ENCODE measurements around the gene HSPA8.
"Not testable (repeated sequence)": the region's sequence is repeated elsewhere in the genome, so short reads cannot be mapped to it uniquely, and the experiment has no call there.

HSPA8 gene

DNA sequence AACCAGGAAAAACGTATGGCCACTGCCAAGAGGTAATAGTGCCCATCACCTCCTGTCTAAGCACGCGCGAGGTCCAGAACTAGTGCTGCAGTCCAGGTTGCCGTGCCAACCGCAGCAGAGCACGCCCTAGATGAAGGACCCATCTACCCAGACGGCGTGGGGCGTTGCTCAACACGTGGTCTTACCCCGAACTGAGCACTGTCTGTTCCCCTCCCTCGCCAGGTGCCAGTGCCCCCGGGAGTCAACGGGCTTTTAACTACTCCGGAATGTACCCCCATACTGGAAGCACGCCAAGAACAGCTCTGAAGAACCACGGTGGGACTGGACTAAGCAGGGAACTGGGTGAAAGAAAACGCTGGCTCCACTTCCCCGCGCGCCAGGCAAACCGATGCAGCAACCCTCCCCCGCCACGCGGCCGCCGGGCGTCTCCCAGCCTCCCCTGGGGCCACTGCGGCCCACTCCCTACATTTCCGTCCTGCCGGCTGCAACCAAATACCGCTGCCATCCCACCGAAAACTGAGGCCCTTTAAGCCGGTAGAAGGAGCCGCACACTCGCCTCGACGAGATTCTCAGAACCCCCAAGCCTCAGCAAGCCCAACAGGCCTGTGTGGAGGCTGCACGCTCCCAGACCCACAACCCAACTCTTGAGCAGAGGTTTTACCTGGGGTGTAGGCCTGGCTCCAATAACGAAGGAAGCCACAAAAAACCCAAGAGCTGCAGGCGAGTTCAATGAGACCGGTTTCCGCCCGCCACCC, at the start of gene HSPA8:
HSPA8 (minus strand) TSS at position 734 of the 755 bp plus-strand sequence. CDS start 812 bp downstream, outside the sequence.
- peak; percentile 72 for DNase-seq

DNA sequence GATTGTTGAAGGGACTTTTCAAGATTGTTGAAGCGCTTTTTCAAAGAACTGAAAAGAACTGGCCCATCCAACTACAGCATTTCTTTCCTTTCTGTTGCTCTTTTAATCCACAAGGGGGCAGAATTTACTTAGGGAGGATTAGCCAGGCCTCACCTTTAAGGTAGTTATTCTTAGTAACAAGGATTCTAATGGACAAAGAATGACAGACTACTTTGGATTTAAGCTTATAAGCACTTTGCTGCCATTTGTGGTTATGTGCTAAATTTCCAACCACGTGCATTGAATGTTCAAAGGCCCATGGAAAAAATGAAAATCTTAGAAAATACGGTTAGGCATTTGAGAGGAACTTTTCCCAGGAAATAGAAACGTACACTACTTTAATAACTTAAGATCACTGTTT, 49.5 kb upstream of the HSPA8 start:
- DNase-seq, result no peak

DNA sequence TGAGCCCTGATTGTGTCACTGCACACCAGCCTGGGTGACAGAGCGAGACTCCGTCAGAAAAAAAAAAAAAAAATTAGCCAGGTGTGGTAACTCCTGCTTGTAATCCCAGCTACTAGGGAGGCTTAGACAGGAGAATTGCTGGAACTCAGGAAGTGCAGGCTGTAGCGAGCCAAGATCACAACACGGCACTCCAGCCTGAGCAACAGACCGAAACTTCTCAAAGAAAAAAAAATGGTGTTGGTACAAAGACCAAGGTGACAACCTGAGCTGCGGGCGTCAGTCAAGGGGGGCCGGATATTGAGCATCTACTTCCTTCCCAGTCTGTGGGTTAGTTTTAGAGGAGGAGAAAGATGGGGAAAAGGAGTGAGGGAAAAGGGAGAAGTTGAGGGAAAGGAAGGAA, 48.5 kb upstream of the HSPA8 start:
- DNase-seq, result no peak

DNA sequence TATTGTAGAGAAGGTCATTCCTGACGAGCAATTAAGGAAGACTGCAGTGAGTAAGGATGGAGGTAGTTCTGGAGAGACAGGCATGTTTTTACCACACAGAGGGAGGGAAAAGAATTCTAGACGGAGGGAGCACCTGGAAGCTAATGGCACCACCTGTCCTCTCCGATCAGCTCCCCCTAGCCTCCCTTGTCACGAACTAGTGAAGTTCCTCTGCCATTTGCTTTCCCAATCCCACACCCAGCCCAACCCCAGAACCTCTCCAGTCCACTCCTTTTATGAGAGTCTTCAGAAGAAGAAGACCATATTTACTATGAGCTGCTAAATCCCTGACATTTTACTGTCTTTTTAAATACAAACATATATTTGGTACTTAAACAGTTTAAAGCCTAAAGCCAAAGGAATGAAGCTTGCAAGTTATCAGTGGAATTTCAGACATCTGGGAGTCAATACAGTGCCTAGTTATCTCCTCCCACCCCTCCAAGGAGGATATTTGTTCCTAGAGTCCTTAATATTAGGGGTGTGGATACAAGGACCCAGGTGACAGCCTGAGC, 46.1 kb upstream of the HSPA8 start:
- no peak for DNase-seq

DNA sequence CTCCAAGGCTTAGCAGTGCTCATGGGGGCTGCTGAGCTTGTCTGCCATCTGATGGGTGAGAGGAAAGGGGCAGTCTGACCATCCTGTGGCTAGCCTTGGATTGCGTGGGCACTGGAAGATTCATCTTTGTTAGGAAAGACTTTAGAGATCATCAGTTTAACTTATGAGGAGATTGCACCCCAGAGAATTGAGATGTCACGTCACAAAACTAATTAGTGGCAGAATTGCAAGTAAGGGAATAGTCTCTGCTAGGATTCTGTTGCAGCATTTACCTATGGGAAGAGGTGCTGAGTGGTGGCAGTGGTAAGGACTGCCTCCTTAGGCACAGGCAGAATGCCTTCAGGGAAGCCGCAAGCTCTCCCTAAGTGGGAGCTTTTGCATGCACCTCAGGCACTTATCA, 42.8 kb upstream of the HSPA8 start:
- DNase-seq, result no peak

GRCh38 chr11:123103326-123103980, 41.5 kb upstream of the HSPA8 start:
- no peak for DNase-seq

GRCh38 chr11:123100379-123101085, 38.6 kb upstream of the HSPA8 start:
- no peak for DNase-seq

- no peak for DNase-seq
These were observed 37.1 kb upstream of the HSPA8 start for GRCh38 chr11:123098990-123099389.

DNA sequence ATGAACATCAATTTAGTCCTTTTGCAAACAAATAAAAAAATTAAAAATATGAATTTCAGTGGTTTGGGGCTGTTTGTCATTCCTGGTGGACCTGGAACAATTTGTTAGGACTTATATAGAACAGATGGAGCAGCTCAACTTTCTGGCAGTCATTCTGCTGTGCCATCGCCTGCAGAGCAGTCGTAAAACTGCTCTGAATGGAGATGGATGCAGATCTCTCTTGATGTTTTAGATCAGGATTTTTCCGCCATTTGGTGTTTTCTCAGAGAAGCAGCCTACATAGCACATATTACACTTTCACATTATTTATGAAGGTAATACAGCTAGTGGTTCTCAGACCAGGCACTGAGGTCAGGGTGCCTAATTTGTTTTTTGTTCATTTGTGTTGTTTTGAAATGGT, 31.8 kb upstream of the HSPA8 start:
- DNase-seq, result no peak

- DNase-seq, result no peak
These were observed 29.6 kb upstream of the HSPA8 start for GRCh38 chr11:123091506-123091905.

DNA sequence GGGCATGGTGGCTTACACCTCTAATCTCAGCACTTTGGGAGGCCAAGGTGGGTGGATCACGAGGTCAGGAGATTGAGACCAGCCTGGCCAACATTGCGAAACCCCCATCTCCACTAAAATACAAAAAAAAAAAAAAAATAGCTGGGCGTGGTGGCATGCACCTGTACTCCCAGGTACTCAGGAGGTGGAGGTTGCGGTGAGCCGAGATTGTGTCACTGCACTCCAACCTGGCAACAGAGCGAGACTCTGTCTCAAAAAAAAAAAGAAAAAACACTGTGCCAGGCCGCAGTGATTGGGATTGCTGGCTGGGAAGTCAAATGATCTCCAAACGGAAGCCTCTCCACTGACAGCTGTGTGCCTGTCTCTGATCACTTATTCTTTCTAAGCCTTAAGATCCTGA, 28.2 kb upstream of the HSPA8 start:
- DNase-seq, result not testable (repeated sequence)

DNA sequence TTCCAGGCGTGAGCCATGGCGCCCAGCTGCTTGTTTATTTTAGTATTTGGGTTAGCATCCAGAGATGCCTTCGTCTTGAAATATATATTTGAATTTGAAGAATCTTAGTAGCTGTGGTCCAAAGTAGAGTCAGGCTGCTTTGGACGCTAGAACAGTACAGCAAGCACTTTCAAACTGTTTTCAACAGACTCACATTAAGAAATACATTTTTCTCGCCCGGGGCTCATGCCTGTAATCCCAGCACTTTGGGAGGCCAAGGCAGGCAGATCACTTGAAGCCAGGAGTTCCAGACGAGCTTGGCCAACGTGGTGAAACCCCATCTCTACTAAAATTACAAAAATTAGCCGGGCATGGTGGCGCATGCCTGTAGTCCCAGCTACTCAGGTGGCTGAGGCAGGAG, 27.0 kb upstream of the HSPA8 start:
- DNase-seq, result not testable (repeated sequence)

GRCh38 chr11:123087657-123088056, 25.7 kb upstream of the HSPA8 start:
- DNase-seq, result not testable (repeated sequence)

GRCh38 chr11:123086305-123086704, 24.4 kb upstream of the HSPA8 start:
- DNase-seq, result no peak

- no peak for DNase-seq
These were observed 23.6 kb upstream of the HSPA8 start for GRCh38 chr11:123085497-123085896.

DNA sequence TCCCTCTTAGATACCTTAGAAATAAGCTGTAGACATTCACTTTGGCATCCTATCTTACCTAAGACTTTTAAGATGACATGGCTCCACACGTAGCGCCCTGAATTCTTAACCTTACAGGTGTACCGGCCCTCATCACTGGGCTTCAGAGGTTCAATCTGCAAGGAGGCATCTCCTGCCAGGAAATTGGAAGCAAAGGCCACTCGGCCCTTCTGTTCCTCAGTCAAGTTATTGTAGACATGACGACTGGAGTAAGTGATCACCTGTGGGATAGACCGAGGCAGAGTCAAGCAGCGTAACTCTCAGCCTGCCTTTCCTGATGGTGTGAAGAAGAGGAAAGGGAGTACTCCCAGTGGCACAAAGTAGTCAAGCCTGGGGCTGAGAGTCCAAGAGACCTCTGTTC, 22.5 kb upstream of the HSPA8 start:
- DNase-seq, result no peak

- peak; percentile 71 for DNase-seq
These were observed 21.7 kb upstream of the HSPA8 start for GRCh38 chr11:123083623-123084029.

DNA sequence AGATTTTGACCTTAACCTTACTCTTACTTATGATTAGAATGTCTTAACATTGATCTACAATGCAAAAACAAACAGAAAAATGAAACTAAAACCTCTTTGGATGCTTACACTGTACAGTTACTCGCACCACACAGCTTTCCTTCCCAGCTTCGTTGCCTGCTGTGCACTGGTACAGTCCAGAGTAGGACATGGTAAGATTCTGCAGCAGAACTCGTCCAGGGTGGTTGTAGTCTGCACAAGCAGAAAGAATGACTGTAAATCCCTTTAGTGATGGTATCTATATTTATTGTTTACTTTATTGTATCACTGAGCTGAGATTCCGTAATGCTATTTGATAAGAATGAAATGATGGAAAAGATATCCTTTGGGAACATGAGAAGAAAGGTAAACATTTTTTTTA, 21.0 kb upstream of the HSPA8 start:
- no peak for DNase-seq

DNA sequence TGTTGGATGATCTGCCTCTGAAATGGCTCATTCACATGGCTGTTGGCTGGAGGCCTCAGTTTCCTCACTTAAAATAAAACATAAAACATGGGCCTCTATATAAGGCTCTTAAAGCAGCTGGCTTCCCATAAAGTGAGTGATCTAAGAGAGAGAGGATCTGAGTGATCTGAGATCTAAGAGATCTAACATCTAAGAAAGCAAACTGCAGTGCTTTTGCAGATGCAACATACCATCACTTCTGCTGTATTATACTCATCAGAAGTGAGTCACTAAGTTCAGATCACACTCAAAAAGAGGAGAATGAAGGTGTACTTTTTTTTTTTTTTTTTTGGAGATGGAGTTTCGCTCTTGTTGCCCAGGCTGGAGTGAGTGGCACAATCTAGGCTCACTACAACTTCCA, 18.1 kb upstream of the HSPA8 start:
- DNase-seq, result no peak

- DNase-seq, result no peak
These were observed 14.5 kb upstream of the HSPA8 start for GRCh38 chr11:123076484-123076883.

DNA sequence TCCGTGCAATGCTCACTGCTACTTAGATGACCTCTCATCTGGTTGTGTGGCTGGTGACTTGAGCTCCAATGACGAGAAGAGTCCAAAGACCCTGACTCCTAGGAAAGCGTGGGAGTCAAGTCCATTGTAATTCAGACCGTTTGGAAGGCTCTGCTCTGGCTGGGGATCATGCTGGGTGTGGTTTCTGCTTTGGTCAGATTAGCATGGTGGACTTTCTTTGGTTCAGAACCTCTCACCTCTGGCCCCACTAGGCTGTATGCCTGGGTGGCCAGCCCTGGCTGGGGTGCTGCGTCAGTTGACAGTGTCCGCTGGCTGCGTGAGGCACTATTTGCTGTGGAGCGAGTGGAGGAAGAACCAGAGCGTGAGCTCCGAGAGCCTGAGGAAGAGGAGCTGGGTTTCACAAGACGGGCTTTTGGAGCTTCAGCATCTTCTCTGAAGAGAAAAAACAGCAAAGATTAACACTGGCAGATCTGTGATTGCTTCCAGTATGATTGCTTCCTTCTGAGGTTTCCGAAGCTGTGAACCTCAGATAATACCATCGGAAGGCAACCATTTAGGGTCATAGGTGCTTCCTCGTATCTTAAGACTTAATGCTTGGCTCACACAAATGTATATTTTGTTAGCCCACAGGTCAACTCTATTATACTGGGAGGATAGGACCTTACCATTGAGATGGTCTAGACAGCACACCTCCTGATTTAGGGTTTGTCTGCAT, 11.6 kb upstream of the HSPA8 start:
- DNase-seq, result no peak

DNA sequence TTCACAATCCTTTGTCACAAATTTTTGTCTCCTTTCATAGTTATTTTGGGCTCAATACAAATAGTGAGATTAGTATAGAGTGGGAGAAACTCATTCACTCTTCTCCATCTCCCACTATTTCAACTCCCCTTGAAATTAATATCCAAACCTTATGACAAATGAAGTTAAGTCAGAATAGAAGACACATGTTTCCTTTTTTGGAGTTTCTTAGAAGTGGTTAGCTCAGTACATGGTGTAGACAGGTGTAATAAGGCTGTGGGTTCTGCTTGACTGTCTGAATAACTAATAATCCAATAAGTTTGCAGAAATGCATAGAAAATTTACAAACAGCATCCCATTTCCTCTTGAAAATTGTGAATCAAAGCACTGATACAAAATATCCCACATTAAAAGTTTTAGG, 10.8 kb upstream of the HSPA8 start:
- DNase-seq, result no peak

GRCh38 chr11:123072332-123072761, 10.4 kb upstream of the HSPA8 start:
- no peak for DNase-seq
